ENCODE results near the gene IFT20. TPM values are rescaled to one million over a fixed set of nuclear protein-coding genes. Genes with fewer than 3 reads are reported as not detected.

The IFT20 gene
- total RNA-seq, 1 experiment from 2014 or later, result 25.4 TPM

GRCh38 chr17:28348979-28349378, 13.7 kb upstream of the IFT20 start:
- intact Hi-C loops (cut with micrococcal nuclease; ENCODE audit: unreplicated experiment), result no loop called here
- no TSS peak for BruUV-seq (replicated peaks)
- no peak for TF ChIP-seq TCF7L2 (IDR thresholded peaks at IDR 0.05; ENCODE audit: low read depth, low read length)
- TF ChIP-seq CTCF (IDR thresholded peaks at IDR 0.05), result no peak
- TF ChIP-seq SIN3A (IDR thresholded peaks at IDR 0.05; ENCODE audit: borderline replicate concordance, insufficient read depth, low read depth, low read length), result no peak
- no peak for TF ChIP-seq REST (IDR thresholded peaks at IDR 0.05; ENCODE audit: insufficient read depth in 1 of 2, low read depth in 2 of 2, low read length in 1 of 2)
- TF ChIP-seq POLR2AphosphoS5 (IDR thresholded peaks at IDR 0.05; ENCODE audit: low read depth, low read length), result no peak
- CTCF ChIA-PET, result interaction anchor here (0.6 kb wide), 1 partner anchor 78 kb away, joined by 4 read pairs; no protein-coding TSS in a partner anchor
- H3K4me3 ChIP-seq (ENCODE audit: low read depth in 2 of 2, low read length in 2 of 2), result no peak overlapping the region
- POLR2A ChIA-PET, result interaction anchor here (0.9 kb wide), 1 partner anchor 9 kb away, joined by 4 read pairs; the partner anchor contains the start of gene POLDIP2
- in situ Hi-C loops (cut with HindIII; ENCODE audit: low pct_unique_long_range_greater_than_20kb, low sequenced_read_pairs), result no loop called here
- H3K36me3 ChIP-seq (ENCODE audit: control insufficient read depth, insufficient read depth, low read length), result peaks cover 20% of the 10 kb centered on the region
- H3K9me3 ChIP-seq (ENCODE audit: control insufficient read depth, insufficient read depth, low read depth, low read length), result no peaks in the 10 kb centered on the region
- peaks cover 26% of the 10 kb centered on the region for H3K4me1 ChIP-seq (ENCODE audit: control insufficient read depth, insufficient read depth, low read length)
- DNase-seq (ENCODE audit: low read depth, low spot score), result no peak
- no peak overlapping the region for H3K27ac ChIP-seq (ENCODE audit: low read length)
- no peaks in the 10 kb centered on the region for H3K27me3 ChIP-seq (ENCODE audit: control insufficient read depth, insufficient read depth, low read length)
- no peak for ATAC-seq

- DNase-seq (ENCODE audit: low read depth, low spot score) (no peak), ATAC-seq (peak; percentile 70)
- no peaks in the 10 kb centered on the region for H3K9me3 ChIP-seq (ENCODE audit: control insufficient read depth, insufficient read depth, low read depth, low read length)
- H3K4me1 ChIP-seq (ENCODE audit: control insufficient read depth, insufficient read depth, low read length), result peaks cover 26% of the 10 kb centered on the region
- H3K4me3 ChIP-seq (ENCODE audit: low read depth in 2 of 2, low read length in 2 of 2), result no peak overlapping the region
- ChIA-PET POLR2A (interaction anchor here (0.5 kb wide), 1 partner anchor 197 kb away, joined by 5 read pairs; no protein-coding TSS in a partner anchor), CTCF (interaction anchor here (0.7 kb wide), 2 partner anchors 12 to 28 kb away, joined by 3 to 5 read pairs; partner anchors contain the start of genes IFT20 and TNFAIP1)
- TSS peak; percentile 23 for BruUV-seq (replicated peaks)
- peaks cover 10% of the 10 kb centered on the region for H3K36me3 ChIP-seq (ENCODE audit: control insufficient read depth, insufficient read depth, low read length)
- no peaks in the 10 kb centered on the region for H3K27me3 ChIP-seq (ENCODE audit: control insufficient read depth, insufficient read depth, low read length)
- no peak for TF ChIP-seq CTCF (IDR thresholded peaks at IDR 0.05)
- no peak; the same call in 1 of the 2 replicates for TF ChIP-seq POLR2AphosphoS5 (IDR thresholded peaks at IDR 0.05; ENCODE audit: low read depth, low read length)
- TF ChIP-seq SIN3A (IDR thresholded peaks at IDR 0.05; ENCODE audit: borderline replicate concordance, insufficient read depth, low read depth, low read length), result no peak
- 0 out of 4 replicates have a peak, but pooled peaks of 1 of the 2 experiments have one; percentile 30 for TF ChIP-seq REST (IDR thresholded peaks at IDR 0.05; ENCODE audit: insufficient read depth in 1 of 2, low read depth in 2 of 2, low read length in 1 of 2)
- H3K27ac ChIP-seq (ENCODE audit: low read length), result peak overlapping the region; percentile 65; the same call in 1 of the 2 replicates
- in situ Hi-C loops (cut with HindIII; ENCODE audit: low pct_unique_long_range_greater_than_20kb, low sequenced_read_pairs) (no loop called here), intact Hi-C loops (cut with micrococcal nuclease; ENCODE audit: unreplicated experiment) (no loop called here)
Measured at GRCh38 chr17:28347261-28347891, 12.1 kb upstream of the IFT20 start.
